ENCODE results near the gene GRAMD2B. TPM values are rescaled to one million over a fixed set of nuclear protein-coding genes. Genes with fewer than 3 reads are reported as not detected.
"Not testable (repeated sequence)": the region's sequence is repeated elsewhere in the genome, so short reads cannot be mapped to it uniquely, and the experiment has no call there.

Gene GRAMD2B
- total and polyA plus RNA-seq, 9 donors: 19.2 to 99.0 (median 32.2) TPM

- no peak overlapping the region for H3K27ac ChIP-seq
- TF ChIP-seq POLR2A (IDR thresholded peaks at IDR 0.05) (no peak), CTCF (IDR thresholded peaks at IDR 0.05) (no peak), EP300 (IDR thresholded peaks at IDR 0.05) (no peak)
- H3K4me3 ChIP-seq: no peak overlapping the region
- H3K9me3 ChIP-seq: no peaks in the 10 kb centered on the region
- no peaks in the 10 kb centered on the region for H3K27me3 ChIP-seq
- no peak for DNase-seq
- H3K4me1 ChIP-seq (ENCODE audit: insufficient read depth): peaks cover 9% of the 10 kb centered on the region
- no peaks in the 10 kb centered on the region for H3K36me3 ChIP-seq
- intact Hi-C loops (cut with DNase I): no loop called here
- WGBS, 3 donors: 70 to 80% (median 73%) methylated on average over 3 of the region's 3 CpGs
Observed at GRCh38 chr5:126438868-126439267, 15.7 kb downstream of the GRAMD2B start.

GRCh38 chr5:126439724-126440123, 16.5 kb downstream of the GRAMD2B start:
- H3K4me1 ChIP-seq (ENCODE audit: insufficient read depth); H3K27ac ChIP-seq; intact Hi-C loops (cut with DNase I); DNase-seq; H3K4me3 ChIP-seq; H3K36me3 ChIP-seq; H3K27me3 ChIP-seq; H3K9me3 ChIP-seq: not testable (repeated sequence)
- 95 to 98% (median 96%) methylated on average over 6 of the region's 6 CpGs for WGBS, 3 donors

- TF ChIP-seq CTCF (IDR thresholded peaks at IDR 0.05): no peak
- TF ChIP-seq POLR2A (IDR thresholded peaks at IDR 0.05): no peak
- no peak for TF ChIP-seq EP300 (IDR thresholded peaks at IDR 0.05)
- WGBS, 3 donors: 92 to 98% (median 95%) methylated on average over 2 of the region's 2 CpGs
- H3K27me3 ChIP-seq: no peaks in the 10 kb centered on the region
- no peaks in the 10 kb centered on the region for H3K9me3 ChIP-seq
- peaks cover 4% of the 10 kb centered on the region for H3K4me1 ChIP-seq (ENCODE audit: insufficient read depth)
- intact Hi-C loops (cut with DNase I): no loop called here
- no peak for DNase-seq
- no peak overlapping the region for H3K4me3 ChIP-seq
- H3K27ac ChIP-seq: no peak overlapping the region
- H3K36me3 ChIP-seq: no peaks in the 10 kb centered on the region
Observed at GRCh38 chr5:126441230-126441629, 18.0 kb downstream of the GRAMD2B start.

- intact Hi-C loops (cut with DNase I): no loop called here
- Histone ChIP-seq H3K4me1 (ENCODE audit: insufficient read depth) (peaks cover 8% of the 10 kb centered on the region), H3K27ac (no peak overlapping the region), H3K36me3 (no peaks in the 10 kb centered on the region), H3K27me3 (no peaks in the 10 kb centered on the region), H3K4me3 (no peak overlapping the region), H3K9me3 (no peaks in the 10 kb centered on the region)
- DNase-seq: no peak
- WGBS, 3 donors: 93 to 100% (median 97%) methylated on average over 2 of the region's 2 CpGs
- TF ChIP-seq EP300 (IDR thresholded peaks at IDR 0.05): no peak
- TF ChIP-seq CTCF (IDR thresholded peaks at IDR 0.05): no peak
- no peak for TF ChIP-seq POLR2A (IDR thresholded peaks at IDR 0.05)
Observed at GRCh38 chr5:126443374-126443851, 20.2 kb downstream of the GRAMD2B start.

- H3K4me1 ChIP-seq (ENCODE audit: insufficient read depth): peaks cover 10% of the 10 kb centered on the region
- no peak overlapping the region for H3K4me3 ChIP-seq
- H3K36me3 ChIP-seq: no peaks in the 10 kb centered on the region
- H3K27me3 ChIP-seq: no peaks in the 10 kb centered on the region
- intact Hi-C loops (cut with DNase I): no loop called here
- H3K9me3 ChIP-seq: no peaks in the 10 kb centered on the region
- WGBS, 3 donors: 94 to 97% (median 94%) methylated on average over 2 of the region's 2 CpGs
- no peak for DNase-seq
- no peak overlapping the region for H3K27ac ChIP-seq
- TF ChIP-seq CTCF (IDR thresholded peaks at IDR 0.05) (no peak), EP300 (IDR thresholded peaks at IDR 0.05) (no peak), POLR2A (IDR thresholded peaks at IDR 0.05) (no peak)
Observed at GRCh38 chr5:126444137-126444536, 20.9 kb downstream of the GRAMD2B start.
